Body of pancreas (tissue), 4 donors: Measurements from ENCODE around the gene FMOD. TPM values are rescaled to one million over a fixed set of nuclear protein-coding genes. Genes with fewer than 3 reads are reported as not detected.

Experiments
- ATAC-seq: fragments of 150-250 bp; one replicate; pipeline ENCODE4 v1.9.1; 2016
- DNase-seq, 4 donors: peaks; one replicate each; pipeline ENCODE4 v3.0.0-alpha.2; 2019
- H3K27ac ChIP-seq, 4 donors: fragments of 200-600 bp; sonication (generic); 1 replicate in 3 of 4; 2 replicates in 1 of 4; pipeline versions ENCODE4 v1.5.1 to v1.6.1; 2016 to 2019; ENCODE audit warnings: mild to moderate bottlenecking in 1 of 4, mixed read lengths in 1 of 4, moderate library complexity in 1 of 4
- H3K27me3 ChIP-seq, 2 donors: fragments of 200-600 bp; sonication (generic); one replicate each; pipeline ENCODE4 v1.6.0; 2016; ENCODE audit warnings: mild to moderate bottlenecking in 1 of 2
- H3K36me3 ChIP-seq, 2 donors: fragments of 200-600 bp; sonication (generic); replicated peaks in 1 of 2; 2 replicates each; pipeline ENCODE4 v1.5.1; 2016; ENCODE audit warnings: low read depth in 2 of 2; ENCODE audit not compliant: insufficient read depth in 1 of 2
- H3K4me1 ChIP-seq: fragments of 200-600 bp; sonication (generic); one replicate; pipeline ENCODE4 v1.6.0; 2016
- H3K4me3 ChIP-seq, 2 donors: fragments of 200-600 bp; sonication (generic); 1 replicate in 1 of 2; 2 replicates in 1 of 2; pipeline ENCODE4 v1.5.1; 2016 to 2019
- H3K9me3 ChIP-seq, 3 donors: fragments of 200-600 bp; sonication (generic); 1 replicate in 2 of 3; 2 replicates in 1 of 3; pipeline ENCODE4 v1.5.1; 2016
- CTCF ChIP-seq, 7 experiments: fragments of 450-650 bp in 4 of 7; fragments of 200-600 bp in 3 of 7; sonication (generic) in 3 of 7; IDR thresholded peaks; one replicate each; pipeline ENCODE4 v1.5.1; 2016 to 2019; ENCODE audit warnings: antibody characterized with exemption in 7 of 7
- POLR2A ChIP-seq, 3 donors: fragments of 450-650 bp; IDR thresholded peaks; one replicate each; pipeline ENCODE4 v1.6.1; 2016; ENCODE audit warnings: antibody characterized with exemption in 3 of 3, mild to moderate bottlenecking in 2 of 3
- WGBS, 2 donors: methylation state at CpG; one replicate each; pipeline ENCODE4 v1.1.5; 2017; 5-methylcytosine and 5-hydroxymethylcytosine counted together
- intact Hi-C: fragments of 100-400 bp; cut with DNase I; formaldehyde crosslinking; loops from one replicate; pipeline ENCODE4 v1.15.1; 2023
- total RNA-seq, 2 donors: library from RNA; depleted of rRNA; stranded (reverse); fragments of >200 nt; gene quantifications; one replicate each; pipeline ENCODE4 v1.1.0, GENCODE V29; 2016

The FMOD gene
- total RNA-seq, 2 donors from 2014 or later: 14.2 to 18.7 TPM

DNA sequence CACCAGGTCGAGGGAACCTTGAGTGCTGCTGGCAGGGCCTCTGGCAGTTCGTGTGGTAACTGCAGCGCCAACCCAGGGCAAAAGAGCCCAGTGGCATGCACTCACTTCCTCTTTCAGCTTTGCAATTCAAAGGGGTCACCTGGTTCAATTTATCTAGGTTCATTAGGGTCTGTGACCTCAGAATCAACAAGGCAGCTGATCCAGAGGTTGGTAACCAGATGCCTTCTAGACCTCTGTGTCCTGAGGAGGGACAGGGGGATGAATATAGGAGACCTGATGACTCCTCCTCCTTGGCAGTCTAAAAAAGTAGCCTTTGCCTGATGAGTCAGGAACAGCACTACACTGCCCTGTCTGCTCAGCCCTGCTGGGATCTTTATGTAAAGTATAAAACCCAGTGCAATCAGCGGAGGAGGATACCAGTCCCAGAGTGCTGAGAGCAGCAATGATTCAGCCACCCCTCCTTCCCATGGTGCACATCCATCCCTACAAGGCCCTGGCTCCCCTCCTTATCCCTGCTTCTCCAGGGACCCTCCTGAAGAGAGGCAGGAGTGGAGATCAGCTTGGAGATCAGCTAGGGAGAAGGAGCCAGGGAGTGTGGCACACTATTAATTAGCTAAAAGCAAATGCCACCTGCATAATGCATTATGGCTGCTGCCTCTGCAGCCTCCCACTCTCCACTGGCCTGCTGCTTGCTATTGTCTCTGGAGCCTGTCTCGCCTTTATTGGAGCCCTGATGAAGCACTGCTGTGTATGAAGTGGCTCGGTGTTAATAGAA, 11.2 kb upstream of the FMOD start:
- no peaks in the 10 kb centered on the region for H3K27me3 ChIP-seq
- H3K36me3 ChIP-seq: no peaks in the 10 kb centered on the region
- 54 to 74% methylated on average over 5 to 6 of the region's 6 CpGs for WGBS, 2 donors
- intact Hi-C loops: no loop called here
- DNase-seq: no peak
- no peak overlapping the region for H3K27ac ChIP-seq
- peaks cover 14% of the 10 kb centered on the region for H3K4me1 ChIP-seq
- H3K4me3 ChIP-seq: no peak overlapping the region
- TF ChIP-seq POLR2A (IDR thresholded peaks at IDR 0.05) (no peak), CTCF (IDR thresholded peaks at IDR 0.05) (no peak)
- H3K9me3 ChIP-seq: no peaks in the 10 kb centered on the region
- no peak for ATAC-seq

GRCh38 chr1:203360547-203361185, 9.7 kb upstream of the FMOD start:
- no peak for DNase-seq
- H3K36me3 ChIP-seq: no peaks in the 10 kb centered on the region
- intact Hi-C loops: no loop called here

DNA sequence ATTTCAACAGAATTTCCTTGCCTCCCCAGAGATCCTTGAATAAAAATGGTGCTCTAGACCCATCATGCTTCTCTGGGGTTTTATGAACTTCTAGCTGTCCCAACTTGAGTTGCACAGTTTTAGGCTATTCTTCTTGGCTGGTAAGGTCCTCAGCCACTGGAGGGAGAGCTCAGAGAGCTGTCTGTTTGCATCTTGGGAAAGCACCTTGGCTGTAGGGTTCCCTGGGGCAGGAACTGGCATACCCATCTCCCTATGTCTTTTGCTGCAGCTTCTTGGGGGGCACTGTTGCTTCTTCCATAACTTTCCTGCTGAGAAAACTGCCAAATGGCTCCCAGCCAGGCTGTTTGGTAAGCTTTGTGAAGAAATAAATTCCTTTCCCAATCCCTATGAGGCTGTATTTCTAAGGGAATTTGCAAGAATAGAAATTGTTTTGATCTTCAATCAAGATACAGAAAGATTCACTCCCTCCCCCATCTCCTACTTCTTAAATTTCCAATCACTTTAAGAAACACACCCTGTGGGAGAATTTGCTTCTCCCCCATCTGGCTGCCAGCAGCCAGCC, 8.2 kb upstream of the FMOD start:
- Histone ChIP-seq H3K9me3 (no peaks in the 10 kb centered on the region), H3K4me1 (peaks cover 9% of the 10 kb centered on the region), H3K36me3 (no peaks in the 10 kb centered on the region), H3K4me3 (no peak overlapping the region), H3K27ac (no peak overlapping the region), H3K27me3 (no peaks in the 10 kb centered on the region)
- TF ChIP-seq POLR2A (IDR thresholded peaks at IDR 0.05) (no peak), CTCF (IDR thresholded peaks at IDR 0.05) (no peak)
- intact Hi-C loops: no loop called here
- no peak for ATAC-seq
- DNase-seq: peak in 2 of 4 donors; percentile 34 to 49

More at GRCh38 chr1:203360547-203361185, 9.7 kb upstream of the FMOD start:
- Histone ChIP-seq H3K4me1 (peaks cover 9% of the 10 kb centered on the region), H3K9me3 (no peaks in the 10 kb centered on the region), H3K27me3 (no peaks in the 10 kb centered on the region), H3K27ac (no peak overlapping the region), H3K4me3 (no peak overlapping the region)
- TF ChIP-seq POLR2A (IDR thresholded peaks at IDR 0.05) (no peak), CTCF (IDR thresholded peaks at IDR 0.05) (no peak)
- ATAC-seq: no peak
- 88 to 89% methylated on average over 10 of the region's 10 CpGs for WGBS, 2 donors

DNA sequence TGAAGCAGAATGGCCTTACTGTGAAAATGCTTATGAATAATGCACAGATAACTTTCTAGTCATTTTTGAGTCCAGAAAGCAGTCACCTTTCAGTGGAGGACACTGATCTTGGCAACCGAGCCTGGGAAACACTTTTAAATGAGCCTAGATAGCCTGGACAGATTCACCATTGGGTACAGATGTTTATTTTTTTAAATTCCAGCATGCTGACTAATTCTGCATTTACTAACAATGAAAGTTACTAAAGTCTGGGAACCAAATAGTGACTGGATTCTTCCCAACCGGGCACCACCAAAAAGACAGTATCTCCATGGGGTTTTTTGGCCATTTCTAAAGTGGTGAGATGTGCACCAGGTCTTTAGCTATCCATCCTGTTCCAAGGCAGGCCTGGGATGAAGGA, 3.3 kb upstream of the FMOD start:
- H3K27me3 ChIP-seq: no peaks in the 10 kb centered on the region
- H3K27ac ChIP-seq: no peak overlapping the region
- ATAC-seq (no peak), DNase-seq (no peak)
- no peaks in the 10 kb centered on the region for H3K9me3 ChIP-seq
- TF ChIP-seq POLR2A (IDR thresholded peaks at IDR 0.05): no peak
- no peak for TF ChIP-seq CTCF (IDR thresholded peaks at IDR 0.05)
- WGBS, 2 donors: 50 to 68% methylated on average over 2 of the region's 2 CpGs
- intact Hi-C loops: no loop called here
- H3K4me1 ChIP-seq: peaks cover 25% of the 10 kb centered on the region
- H3K36me3 ChIP-seq: no peaks in the 10 kb centered on the region
- H3K4me3 ChIP-seq: no peak overlapping the region
